Measurements from ENCODE around the gene SEMA6A.
"Not testable (repeated sequence)": the region's sequence is repeated elsewhere in the genome, so short reads cannot be mapped to it uniquely, and the experiment has no call there.

Gene SEMA6A

DNA sequence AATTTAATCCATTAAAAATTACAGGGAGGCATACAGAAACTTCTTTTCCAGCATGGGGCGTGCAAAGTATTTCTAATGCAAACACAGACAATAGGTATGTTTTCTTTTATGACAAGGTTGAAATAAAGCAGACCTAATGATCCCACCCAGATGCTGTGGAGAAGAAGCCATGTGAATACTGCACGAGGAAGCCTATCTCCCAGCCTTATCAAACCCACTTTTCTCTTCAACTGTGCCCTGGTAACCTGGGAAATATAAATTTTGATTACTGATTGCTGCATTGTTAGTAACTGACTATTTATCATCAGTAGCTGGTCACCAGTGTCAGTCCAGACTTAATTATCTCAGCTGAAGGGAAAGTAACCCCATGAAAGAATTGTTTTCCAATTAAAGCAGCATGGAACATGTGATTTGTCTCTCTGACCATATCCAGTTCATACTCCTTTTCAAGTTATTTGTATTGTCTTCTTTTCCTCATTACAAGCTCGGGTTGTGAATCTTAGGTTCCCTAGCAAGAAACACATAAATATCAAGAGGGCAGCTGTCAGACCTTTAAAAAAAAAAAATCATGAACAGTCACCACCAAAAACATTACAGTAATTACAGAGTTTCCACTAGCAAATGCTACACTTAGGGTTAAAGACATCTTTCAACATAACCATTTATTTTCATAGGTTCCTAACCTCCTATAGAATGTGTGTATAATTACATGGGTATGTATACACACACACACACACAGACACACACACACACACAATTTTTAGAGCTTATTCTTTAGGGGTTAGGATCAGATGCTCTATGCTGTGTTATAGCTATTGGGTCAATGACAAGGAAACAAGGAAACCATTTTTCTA, 50.3 kb downstream of the SEMA6A start:
- Mint-ChIP-seq H3K27ac (no peak overlapping the region), H3K36me3 (no peaks in the 10 kb centered on the region), H3K9me3 (no peaks in the 10 kb centered on the region), H3K4me1 (no peaks in the 10 kb centered on the region), H3K27me3 (no peaks in the 10 kb centered on the region), H3K4me3 (no peak overlapping the region)

DNA sequence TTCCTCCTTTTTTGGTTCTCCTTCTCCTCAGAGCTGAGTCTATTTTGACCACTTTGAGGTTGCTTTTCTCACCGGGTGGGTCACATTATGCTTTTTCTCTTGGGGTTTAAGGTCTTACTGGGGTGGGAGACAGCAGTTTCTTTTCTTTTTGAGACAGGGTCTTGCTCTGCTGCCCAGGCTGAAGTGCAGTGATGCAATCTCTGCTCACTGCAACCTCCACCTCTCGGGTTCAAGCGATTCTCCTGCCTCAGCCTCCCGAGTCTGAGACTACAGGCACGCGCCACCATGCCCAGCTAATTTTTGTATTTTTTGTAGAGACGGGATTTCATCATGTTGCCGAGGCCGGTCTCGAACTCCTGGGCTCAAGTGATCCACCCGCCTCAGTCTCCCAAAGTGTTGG, 51.4 kb downstream of the SEMA6A start:
- H3K9me3 Mint-ChIP-seq, H3K27me3 Mint-ChIP-seq, H3K36me3 Mint-ChIP-seq, H3K27ac Mint-ChIP-seq, H3K4me3 Mint-ChIP-seq, H3K4me1 Mint-ChIP-seq: not testable (repeated sequence)

DNA sequence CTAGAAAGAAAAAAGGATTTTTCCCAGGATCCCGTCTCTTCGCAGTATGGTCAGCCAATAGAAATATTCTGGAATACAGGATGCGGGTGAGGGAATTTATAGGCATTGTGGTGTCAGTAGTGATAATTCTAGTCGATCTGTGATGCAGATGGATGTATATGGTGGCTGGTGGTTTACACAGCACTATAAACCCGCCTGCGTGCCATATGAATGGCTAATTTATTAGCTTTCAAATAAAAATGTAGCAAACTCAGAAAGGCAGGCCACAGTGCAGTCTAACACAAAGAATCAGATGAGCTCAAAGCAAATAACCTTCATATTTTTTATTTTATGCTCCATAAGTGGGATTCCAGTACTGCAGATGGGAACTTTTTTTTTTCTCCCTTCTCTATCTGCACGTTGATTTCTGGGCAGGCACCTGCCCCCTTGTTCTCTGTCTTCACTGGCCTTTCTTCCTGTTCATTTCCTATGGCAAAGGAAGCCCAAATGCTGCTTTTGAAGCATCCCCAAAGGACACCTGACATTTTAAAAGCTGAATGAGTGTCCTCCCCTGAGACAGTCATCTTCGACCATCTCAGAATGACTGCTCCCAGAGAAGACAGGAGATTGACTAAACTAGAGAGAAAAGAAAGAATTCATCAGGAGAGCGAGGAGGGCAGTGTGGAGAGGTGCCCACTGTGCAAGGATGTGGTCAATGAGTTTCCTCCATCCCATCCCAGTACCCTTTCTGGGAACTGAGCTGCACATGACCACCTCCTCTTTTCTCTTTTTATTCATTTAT, 52.1 kb downstream of the SEMA6A start:
- H3K27ac Mint-ChIP-seq, result no peak overlapping the region
- H3K4me3 Mint-ChIP-seq, result no peak overlapping the region
- no peaks in the 10 kb centered on the region for H3K4me1 Mint-ChIP-seq

DNA sequence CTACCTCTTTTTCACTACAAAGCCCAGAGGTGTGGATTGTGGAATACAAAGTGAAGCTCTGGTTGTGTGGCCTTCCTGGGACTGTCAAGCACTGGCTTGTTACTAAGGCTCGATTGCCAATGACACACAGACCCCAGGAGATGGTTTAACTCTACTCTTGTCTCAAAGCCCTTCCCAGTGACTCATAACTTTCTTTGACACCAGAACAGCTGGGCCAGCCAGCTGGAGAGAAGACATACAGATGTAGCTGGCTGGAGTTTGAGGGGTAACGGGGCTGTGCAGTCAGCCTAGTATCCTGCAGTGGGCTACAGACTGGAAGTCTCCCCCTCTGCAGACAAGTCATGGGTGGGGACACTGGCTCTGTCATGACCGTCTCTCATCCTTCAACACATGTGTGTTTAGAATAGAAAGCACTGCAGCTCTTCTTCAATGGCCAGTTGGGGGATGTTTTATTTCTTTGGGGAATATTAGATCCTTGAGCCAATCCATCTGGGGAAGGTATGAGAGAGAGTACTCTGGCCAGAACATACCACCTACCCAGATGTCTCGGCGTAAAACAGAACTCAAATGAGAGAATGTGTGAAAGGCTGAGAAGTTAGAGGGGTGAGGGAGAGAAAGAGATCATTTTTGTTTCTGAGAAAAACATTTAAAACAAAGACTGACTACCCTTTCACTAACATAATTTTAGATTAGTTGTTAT, 53.3 kb downstream of the SEMA6A start:
- H3K27ac Mint-ChIP-seq, result no peak overlapping the region
- H3K9me3 Mint-ChIP-seq, result no peaks in the 10 kb centered on the region
- no peaks in the 10 kb centered on the region for H3K36me3 Mint-ChIP-seq
- no peaks in the 10 kb centered on the region for H3K27me3 Mint-ChIP-seq
- no peak overlapping the region for H3K4me3 Mint-ChIP-seq
- H3K4me1 Mint-ChIP-seq, result no peaks in the 10 kb centered on the region

More for the DNA sequence above, 52.1 kb downstream of the SEMA6A start:
- Mint-ChIP-seq H3K36me3 (no peaks in the 10 kb centered on the region), H3K9me3 (no peaks in the 10 kb centered on the region), H3K27me3 (no peaks in the 10 kb centered on the region)

DNA sequence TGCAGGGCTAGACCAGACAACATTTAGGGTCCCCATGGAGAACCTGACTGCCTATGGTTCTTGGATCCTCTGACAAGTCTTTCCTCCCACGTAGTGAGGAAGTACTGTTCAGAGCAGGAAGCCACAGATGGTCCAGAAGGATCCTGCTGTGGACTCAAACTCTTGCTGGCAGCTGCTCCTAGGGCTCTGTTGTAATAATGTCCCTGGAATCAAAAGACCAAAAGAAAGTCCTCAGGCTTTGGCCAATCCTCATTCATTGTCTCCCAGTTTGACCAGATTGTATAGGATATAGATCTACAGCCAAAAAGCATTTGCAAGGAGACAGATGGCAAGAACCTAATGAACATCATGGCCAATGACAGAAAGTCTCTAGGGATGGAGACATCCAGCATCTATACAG, 53.9 kb downstream of the SEMA6A start:
- Mint-ChIP-seq H3K9me3 (no peaks in the 10 kb centered on the region), H3K27ac (no peak overlapping the region), H3K4me3 (no peak overlapping the region), H3K36me3 (peaks cover under 1% of the 10 kb centered on the region), H3K4me1 (no peaks in the 10 kb centered on the region), H3K27me3 (no peaks in the 10 kb centered on the region)

DNA sequence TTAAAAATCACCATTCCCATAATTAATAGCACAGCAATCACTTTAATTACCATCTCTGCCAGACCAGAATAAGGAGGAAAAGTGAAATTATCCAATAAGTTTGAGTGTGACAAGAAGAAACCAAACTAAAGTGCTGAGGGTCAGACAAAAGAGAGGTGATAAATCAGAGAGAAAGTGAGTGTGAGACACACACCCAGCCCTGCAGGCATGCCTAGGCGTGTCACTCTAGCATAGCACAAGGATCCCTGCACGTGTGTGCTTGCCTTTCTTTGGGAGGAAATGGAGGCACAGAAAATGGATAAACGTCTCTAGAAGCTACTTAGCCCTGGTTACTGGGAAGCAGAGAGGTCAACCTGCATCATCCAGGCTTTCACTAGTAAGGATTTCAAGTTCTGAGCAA, 56.2 kb downstream of the SEMA6A start:
- Mint-ChIP-seq H3K9me3 (no peaks in the 10 kb centered on the region), H3K4me3 (no peak overlapping the region), H3K27ac (no peak overlapping the region), H3K4me1 (no peaks in the 10 kb centered on the region), H3K36me3 (peaks cover 3% of the 10 kb centered on the region), H3K27me3 (no peaks in the 10 kb centered on the region)

DNA sequence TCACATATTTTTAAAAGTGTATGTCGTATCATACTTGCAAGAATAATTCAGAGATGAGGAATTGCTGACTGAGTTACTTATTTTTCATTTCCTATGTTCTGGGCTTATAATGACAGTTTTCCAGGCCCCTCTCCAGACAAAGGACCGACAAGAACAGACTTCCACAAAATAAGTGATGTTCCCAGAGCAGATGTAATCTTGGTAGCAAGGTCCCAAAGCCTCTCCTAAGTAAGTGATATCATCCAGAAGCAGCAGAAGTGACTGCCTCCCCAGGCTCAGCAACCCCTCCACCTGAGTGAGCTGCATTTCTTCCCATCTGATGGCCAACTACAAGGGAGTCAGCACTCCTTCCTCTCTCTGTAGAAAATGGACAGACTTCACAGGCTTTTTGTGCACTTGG, 57.1 kb downstream of the SEMA6A start:
- Mint-ChIP-seq H3K27me3 (no peaks in the 10 kb centered on the region), H3K4me3 (no peak overlapping the region), H3K9me3 (no peaks in the 10 kb centered on the region), H3K27ac (no peak overlapping the region), H3K4me1 (no peaks in the 10 kb centered on the region), H3K36me3 (peaks cover 3% of the 10 kb centered on the region)

DNA sequence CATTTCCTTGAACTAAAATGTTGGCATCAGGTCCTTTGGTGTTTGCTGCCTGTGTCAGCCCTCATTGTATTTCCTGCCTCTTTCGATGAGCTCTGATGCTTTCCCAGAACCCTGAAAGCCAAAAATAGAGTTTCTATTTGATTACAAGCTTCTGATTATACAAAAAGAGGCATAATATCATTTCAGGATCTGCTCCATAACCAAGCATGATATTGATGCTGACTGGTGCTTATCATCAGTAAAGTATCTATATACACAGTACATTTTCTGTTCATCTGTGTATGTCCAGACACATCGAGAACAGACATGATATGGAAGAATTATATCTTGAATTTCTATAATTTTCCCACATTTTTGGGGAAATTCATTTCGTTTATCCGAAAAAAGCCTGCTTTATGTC, 58.6 kb downstream of the SEMA6A start:
- Mint-ChIP-seq H3K4me1 (no peaks in the 10 kb centered on the region), H3K36me3 (peaks cover 5% of the 10 kb centered on the region), H3K27ac (no peak overlapping the region), H3K27me3 (no peaks in the 10 kb centered on the region), H3K9me3 (no peaks in the 10 kb centered on the region), H3K4me3 (no peak overlapping the region)

DNA sequence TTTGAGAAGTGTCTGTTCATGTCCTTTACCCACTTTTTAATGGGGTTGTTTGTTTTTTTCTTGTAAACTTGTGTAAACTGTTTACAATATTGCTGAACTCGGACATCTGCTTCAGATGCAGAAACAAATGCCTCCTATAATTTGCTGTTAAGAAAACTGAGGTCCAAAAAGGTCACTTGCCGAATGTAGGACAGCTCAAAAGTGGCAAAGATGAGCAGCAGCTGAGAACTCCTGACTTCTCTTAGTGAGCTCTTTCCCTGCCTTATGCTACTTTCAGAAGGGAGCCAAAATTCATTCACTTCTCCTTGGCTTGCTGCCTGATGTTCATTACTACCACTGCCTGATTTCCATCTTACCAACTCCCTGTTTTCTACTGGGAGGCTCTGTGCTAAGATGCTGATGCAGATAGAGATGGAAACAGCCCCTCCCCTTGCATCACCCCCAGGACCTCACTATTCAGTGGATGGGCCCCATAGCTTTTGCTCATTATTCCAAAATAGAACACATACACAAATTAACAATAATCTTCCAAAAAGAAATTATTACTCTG, 60.1 kb downstream of the SEMA6A start:
- H3K9me3 Mint-ChIP-seq, result no peaks in the 10 kb centered on the region
- H3K4me3 Mint-ChIP-seq, result no peak overlapping the region
- no peaks in the 10 kb centered on the region for H3K4me1 Mint-ChIP-seq
- H3K27ac Mint-ChIP-seq, result no peak overlapping the region
- H3K27me3 Mint-ChIP-seq, result no peaks in the 10 kb centered on the region
- H3K36me3 Mint-ChIP-seq, result peaks cover 5% of the 10 kb centered on the region

DNA sequence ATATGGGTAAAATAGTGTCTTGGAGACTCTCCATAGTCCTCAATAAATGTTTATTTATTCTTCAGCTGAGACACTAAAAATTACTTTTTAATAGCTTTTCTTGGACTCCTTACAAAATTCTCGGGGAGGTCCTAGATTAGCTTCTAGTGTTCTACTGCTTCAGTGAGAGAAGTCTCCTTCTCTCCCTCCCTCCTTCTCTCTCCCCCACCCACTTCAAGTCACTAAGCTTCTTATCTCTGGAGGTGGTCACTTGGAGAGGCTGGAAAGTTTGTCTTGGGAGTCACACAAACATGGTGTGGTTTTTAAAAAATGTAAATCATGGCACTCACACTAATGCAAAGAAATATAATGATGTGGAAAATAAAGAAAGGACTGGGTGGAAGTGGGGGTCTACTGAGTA, 64.1 kb downstream of the SEMA6A start:
- Mint-ChIP-seq H3K4me3 (no peak overlapping the region), H3K27ac (no peak overlapping the region), H3K4me1 (no peaks in the 10 kb centered on the region), H3K36me3 (peaks cover 3% of the 10 kb centered on the region), H3K27me3 (no peaks in the 10 kb centered on the region), H3K9me3 (no peaks in the 10 kb centered on the region)

DNA sequence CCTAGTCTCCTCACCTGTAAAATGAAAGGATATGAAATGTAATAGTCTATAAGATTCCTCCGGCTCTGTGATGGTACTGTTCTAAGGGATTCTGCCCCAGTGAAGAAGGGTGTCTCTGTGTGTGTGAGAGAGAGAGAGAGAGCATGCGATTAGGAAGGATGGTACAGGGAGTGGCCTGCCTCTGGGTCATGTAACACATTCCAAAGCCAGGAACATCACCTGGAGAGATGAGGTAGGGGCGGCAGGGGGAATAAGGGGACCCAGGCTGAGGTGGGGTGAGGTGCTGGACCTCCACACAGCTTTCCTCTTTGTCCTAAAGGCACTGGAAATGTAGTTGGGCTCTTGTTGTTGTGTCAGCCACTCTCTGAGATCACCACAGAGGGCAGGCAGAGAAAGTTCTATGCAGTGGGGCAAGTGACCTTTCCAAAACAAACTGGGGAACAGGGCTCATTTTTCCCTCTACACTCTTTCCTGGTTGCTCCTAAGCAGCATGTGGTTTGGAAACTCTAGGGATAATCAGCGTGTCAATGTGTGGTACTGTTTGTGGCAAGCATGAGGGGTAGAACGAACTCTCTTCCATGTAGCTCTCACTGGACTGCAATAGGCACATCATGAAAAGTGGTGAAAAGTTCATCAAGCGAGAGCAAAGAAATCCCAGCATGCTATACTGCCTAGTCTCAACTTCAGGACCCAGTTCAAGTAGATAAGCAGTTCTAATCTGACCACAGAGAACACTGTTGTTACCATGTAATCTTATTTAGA, 65.0 kb downstream of the SEMA6A start:
- H3K27ac Mint-ChIP-seq, result no peak overlapping the region
- H3K9me3 Mint-ChIP-seq, result no peaks in the 10 kb centered on the region
- no peaks in the 10 kb centered on the region for H3K27me3 Mint-ChIP-seq
- no peak overlapping the region for H3K4me3 Mint-ChIP-seq
- no peaks in the 10 kb centered on the region for H3K4me1 Mint-ChIP-seq
- peaks cover 5% of the 10 kb centered on the region for H3K36me3 Mint-ChIP-seq

DNA sequence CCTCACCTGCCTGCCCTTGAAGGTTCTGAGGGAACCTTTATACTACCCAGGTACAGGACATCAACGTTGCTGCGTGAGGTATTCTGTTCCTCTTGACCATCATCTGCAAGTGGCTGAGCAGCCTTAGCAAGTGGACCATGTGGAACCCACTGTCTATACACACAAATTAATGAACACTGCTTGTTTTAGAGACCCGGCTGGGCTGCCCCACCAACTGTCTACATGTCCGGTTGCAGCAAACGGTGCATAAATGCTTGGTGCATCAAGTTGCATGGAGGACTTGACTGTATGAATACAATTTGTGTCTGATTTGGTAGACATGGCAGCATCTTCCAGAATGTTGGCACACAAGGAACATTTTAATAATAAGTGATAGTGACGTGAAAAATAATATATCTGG, 65.8 kb downstream of the SEMA6A start:
- H3K27me3 Mint-ChIP-seq, result no peaks in the 10 kb centered on the region
- H3K4me1 Mint-ChIP-seq, result no peaks in the 10 kb centered on the region
- H3K36me3 Mint-ChIP-seq, result peaks cover 5% of the 10 kb centered on the region
- no peaks in the 10 kb centered on the region for H3K9me3 Mint-ChIP-seq
- H3K27ac Mint-ChIP-seq, result no peak overlapping the region
- no peak overlapping the region for H3K4me3 Mint-ChIP-seq

DNA sequence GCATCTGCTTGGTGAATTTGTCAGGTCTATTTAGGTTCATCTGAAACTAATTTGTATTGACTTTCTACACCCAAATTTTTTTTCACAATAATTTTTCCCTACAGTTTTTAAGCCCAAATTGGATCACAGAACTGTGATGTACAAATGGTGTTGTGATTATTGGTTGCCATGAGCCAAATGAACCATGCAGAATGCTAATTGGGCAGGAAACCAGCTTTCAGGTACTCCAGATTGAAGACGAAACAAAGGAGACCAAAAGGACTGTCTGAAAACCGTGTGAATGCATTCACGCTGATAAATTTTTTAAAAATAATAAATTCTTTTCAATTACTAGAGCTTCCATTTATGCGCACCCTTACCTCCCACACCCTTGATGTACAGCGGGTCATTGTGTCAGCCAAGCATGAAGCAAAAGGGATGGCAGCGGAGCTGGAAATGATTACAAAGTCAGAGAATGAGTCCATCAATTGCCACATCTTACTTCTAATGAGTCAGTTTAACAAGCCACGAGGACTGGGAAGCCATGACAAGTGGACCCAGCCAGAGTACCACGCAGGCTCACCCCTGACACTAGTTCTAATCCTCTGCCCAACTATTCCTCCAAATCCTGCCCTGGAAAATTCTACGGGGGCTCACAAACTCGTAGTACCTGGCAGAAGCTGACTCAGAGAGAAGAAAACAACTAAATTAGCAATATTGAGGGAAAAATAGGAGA, 66.5 kb downstream of the SEMA6A start:
- Mint-ChIP-seq H3K9me3 (no peaks in the 10 kb centered on the region), H3K36me3 (peaks cover 5% of the 10 kb centered on the region), H3K4me1 (no peaks in the 10 kb centered on the region), H3K27me3 (no peaks in the 10 kb centered on the region), H3K27ac (no peak overlapping the region), H3K4me3 (no peak overlapping the region)

DNA sequence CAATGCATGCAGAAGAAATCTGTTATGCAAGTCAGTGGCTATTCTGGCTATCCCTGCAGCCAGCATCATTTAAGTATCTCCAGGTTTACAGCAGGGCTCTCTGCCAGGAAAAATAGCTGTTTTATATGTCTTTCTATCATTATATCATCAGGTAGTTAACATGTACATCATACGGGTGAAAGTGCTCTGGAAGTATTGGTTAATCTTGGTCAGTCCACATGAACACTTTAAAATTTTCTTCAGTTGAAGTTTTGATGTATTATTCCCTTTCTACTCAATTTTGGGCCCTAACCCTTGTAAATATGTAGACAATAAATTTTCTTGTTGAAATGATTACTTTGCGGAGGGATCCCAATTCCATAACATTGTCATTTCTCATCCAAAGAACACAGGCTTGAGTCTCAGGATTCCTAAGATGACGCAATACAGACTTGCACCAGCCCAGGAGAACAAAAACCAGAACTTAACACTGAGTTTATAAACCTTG, 67.5 kb downstream of the SEMA6A start:
- Mint-ChIP-seq H3K36me3 (peaks cover 5% of the 10 kb centered on the region), H3K4me3 (no peak overlapping the region), H3K4me1 (no peaks in the 10 kb centered on the region), H3K27ac (no peak overlapping the region), H3K9me3 (no peaks in the 10 kb centered on the region), H3K27me3 (no peaks in the 10 kb centered on the region)

All from activated naive CD4-positive, alpha-beta T cell treated with anti-CD3 and anti-CD28 coated beads, Interleukin-2, amount 50 U/mL, for 24 hours (primary cell).